Fibroblast of pulmonary artery (primary cell): ENCODE results near the gene TNNC2.

ENCODE experiments used
- DNase-seq: peaks from one replicate; pipeline ENCODE4 v3.0.0-alpha.2; 2010; ENCODE audit warnings: low read depth
- H3K4me3 ChIP-seq: replicated peaks from 2 replicates; pipeline ENCODE4 v1.5.1; 2011; ENCODE audit warnings: low read depth, mild to moderate bottlenecking, control low read depth, low read length, moderate library complexity
- CTCF ChIP-seq: IDR thresholded peaks from 2 replicates; pipeline ENCODE4 v1.5.1; 2011; ENCODE audit warnings: mild to moderate bottlenecking, control low read depth, low read length, inconsistent platforms; ENCODE audit errors: missing control alignments

Gene TNNC2

DNA sequence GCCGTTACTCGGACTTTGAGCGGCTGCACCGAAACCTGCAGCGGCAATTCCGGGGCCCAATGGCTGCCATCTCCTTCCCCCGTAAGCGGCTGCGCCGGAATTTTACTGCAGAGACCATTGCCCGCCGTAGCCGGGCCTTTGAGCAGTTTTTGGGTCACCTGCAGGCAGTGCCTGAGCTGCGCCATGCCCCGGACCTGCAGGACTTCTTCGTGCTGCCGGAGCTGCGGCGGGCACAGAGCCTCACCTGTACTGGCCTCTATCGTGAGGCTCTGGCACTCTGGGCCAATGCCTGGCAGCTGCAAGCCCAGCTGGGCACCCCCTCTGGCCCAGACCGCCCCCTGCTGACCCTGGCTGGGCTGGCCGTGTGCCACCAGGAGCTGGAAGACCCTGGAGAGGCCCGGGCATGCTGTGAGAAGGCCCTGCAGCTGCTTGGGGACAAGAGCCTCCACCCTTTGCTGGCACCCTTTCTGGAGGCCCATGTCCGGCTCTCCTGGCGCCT, 13.6 kb upstream of the TNNC2 start:
- DNase-seq, result no peak
- H3K4me3 ChIP-seq, result no peak overlapping the region
- no peak for TF ChIP-seq CTCF

DNA sequence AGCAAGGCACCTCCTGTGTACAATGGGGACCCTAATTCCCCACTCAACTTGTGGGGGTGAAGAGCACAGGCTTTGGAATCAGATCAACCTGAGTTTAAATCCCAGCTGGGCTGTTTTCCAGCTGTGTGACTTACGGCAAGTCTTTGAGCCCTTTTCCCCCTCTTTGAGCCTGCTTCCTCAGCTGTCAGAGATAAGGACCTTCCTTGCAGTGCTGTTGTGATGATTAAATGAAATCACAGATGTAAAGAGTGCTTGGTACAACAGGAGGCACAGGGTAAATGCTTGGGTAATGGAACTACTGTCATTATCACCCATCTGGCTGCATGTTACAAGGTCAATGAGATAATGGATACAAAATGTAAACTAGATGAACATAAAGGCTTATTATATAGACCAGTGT, 9.7 kb upstream of the TNNC2 start:
- no peak overlapping the region for H3K4me3 ChIP-seq
- peak; percentile 50 for DNase-seq
- TF ChIP-seq CTCF, result no peak

DNA sequence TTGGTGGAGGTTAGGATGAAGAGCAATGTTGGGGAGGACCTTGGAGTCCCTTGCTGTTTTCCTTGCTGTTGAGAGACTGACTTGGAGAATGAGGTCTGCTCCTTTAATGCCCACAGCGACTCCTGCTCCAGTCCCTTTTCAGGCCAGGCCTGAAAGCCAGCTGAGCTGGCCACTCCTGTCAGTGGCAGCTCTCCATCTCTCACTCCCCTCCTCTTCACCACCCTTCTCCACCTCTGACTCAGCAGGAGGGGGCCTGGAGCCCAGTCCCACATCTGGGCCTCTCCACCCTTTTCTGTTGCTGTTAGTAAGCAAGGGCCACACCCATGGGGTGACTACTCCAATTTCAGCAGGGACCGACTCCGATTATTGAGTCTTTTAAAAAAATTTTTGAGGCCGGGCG, 8.7 kb upstream of the TNNC2 start:
- DNase-seq, result peak; percentile 30
- peak overlapping the region; percentile 70 for H3K4me3 ChIP-seq
- TF ChIP-seq CTCF, result no peak

DNA sequence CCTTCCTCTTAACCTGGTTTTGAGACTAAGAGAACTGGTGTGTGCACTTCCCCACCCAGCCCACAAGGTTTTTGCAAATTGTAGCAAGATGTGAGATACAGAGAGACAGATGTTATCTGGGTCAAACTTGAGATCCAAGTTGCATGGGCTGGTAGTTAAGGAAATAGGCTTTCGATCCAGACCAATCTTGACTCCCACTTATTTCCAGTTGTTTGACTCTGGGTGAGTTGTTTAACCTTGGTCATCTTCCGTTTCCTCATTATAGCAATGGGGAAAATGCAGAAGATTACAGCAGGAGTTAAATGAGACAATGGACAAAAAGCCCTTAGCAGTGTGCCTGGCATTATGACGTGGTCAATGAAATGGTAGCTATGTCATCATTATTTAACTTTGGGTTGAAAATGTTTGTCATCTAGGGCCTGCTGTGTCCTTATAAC, 8.2 kb upstream of the TNNC2 start:
- DNase-seq, result peak; percentile 13
- peak overlapping the region; percentile 70 for H3K4me3 ChIP-seq
- no peak for TF ChIP-seq CTCF

DNA sequence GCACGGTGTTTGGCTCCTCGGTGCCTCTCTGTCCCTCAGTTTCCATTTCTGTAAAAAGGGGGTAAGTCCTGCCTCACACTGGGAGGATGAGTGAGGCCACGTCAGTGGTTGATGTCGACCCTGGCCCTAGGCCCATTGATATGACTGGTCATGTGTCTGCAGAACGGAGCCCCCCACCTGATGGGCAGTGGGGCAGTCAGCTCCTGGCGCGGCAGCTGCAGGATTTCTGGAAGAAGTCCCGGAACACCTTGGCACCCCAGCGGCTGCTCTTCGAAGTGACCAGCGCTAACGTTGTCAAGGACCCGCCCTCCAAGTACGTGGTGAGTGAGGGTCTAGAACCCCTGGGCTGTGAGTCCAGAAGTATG, 7.7 kb upstream of the TNNC2 start:
- no peak for TF ChIP-seq CTCF
- DNase-seq, result no peak
- peak overlapping the region; percentile 70 for H3K4me3 ChIP-seq

DNA sequence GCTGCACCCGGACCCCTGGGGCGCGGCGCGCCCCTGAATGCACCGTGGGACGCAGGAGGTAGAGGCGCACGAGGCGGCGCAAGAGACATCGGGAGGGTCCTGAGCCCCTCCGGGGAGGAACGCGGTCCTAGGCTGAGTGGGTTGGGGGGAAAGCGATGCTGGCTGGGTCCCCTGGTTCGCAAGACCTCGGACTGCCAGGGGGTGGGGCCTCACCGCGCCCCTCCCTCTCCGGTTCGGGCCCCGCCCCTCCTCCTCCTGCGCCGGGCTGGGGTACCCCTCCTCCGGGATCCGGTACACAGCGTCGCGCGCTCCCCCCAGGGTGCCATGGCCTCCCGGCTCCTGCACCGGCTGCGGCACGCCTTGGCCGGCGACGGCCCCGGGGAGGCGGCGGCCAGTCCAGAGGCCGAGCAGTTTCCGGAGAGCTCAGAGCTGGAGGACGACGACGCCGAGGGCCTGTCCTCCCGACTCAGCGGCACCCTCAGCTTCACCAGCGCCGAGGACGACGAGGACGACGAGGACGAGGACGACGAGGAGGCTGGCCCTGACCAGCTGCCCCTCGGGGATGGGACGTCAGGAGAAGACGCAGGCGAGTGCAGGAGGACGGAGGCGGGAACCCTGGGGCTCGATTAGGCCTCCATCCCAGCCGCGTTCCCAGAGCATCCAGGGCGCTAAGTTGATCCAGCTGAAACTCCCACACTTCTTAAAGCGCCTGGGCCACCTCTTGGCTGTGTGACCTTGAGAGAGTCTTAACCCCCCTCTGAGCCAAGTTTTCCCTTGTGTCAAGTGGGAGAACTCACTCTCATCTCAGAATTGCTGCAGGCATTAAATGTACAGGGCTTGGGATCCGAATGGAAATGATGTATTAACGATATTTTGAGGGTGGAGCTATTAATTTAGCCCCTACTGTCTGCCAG, 7.0 kb upstream of the TNNC2 start:
- DNase-seq, result peak; percentile 63
- peak overlapping the region; percentile 70 for H3K4me3 ChIP-seq
- no peak for TF ChIP-seq CTCF
